NCI-H226 (cell line): ENCODE data around the gene IL6ST.
A peak's percentile ranks its signal among the peaks of the same experiment; 100 is the strongest.
"Not testable (repeated sequence)": the region's sequence is repeated elsewhere in the genome, so short reads cannot be mapped to it uniquely, and the experiment has no call there.

Source experiments
- DNase-seq: peaks from one replicate; pipeline ENCODE4 v3.0.0-alpha.2; 2015

Gene IL6ST

DNA sequence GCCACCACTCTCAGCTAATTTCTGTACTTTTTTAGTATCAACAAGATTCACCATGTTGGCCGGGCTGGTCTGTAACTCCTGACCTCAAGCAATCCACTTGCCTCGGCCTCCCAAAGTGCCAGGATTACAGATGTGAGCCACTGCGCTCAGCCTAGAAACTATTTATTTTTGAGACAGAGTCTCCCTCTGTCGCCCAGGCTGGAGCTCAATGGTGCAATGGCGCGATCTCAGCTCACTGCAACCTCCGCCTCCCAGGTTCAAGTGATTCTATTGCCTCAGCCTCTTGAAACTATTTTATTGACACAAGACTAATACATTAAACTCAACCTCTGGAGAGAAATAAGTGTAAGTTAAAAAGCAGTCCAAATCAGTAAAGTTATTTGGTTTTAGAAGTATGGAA lies 34.0 kb downstream of the IL6ST start:
- DNase-seq: no peak

DNA sequence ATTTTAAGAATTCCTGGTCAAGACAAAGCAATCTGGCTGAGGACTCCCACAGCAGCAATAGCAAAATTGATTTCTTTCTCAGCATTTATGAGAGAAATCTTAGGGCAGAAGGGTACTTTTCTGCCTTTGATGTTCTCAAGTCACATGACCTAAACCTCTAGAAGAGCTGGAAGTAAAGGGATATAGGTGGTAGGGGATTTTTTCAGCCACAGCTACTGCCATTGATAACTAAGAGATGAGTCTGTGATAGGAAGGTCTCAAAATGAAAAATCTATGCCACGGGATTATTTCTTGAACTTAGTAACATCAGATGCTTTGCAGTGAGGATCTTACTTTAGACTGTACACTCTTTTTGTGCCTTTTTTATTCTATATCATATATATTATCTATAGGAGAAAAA lies 35.6 kb downstream of the IL6ST start:
- DNase-seq: no peak

DNA sequence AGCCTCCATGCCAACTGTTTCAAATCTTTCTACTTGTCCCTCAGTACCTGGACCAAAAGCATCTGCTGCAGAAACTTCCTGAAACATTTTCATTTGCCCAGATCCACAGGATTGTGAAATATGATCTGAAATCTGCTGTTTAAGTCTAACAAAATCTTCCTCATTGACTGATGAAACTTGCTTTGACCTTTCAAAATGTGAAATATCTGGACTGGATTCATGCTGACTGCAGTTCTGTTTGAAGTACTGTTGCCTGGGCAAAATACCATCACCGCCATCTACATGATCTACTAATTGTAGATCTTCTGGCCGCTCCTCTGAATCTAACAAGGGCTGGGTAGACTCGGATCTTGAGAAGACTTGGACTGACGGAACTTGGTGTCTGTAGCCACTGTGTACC lies 53.6 kb downstream of the IL6ST start:
- not testable (repeated sequence) for DNase-seq

DNA sequence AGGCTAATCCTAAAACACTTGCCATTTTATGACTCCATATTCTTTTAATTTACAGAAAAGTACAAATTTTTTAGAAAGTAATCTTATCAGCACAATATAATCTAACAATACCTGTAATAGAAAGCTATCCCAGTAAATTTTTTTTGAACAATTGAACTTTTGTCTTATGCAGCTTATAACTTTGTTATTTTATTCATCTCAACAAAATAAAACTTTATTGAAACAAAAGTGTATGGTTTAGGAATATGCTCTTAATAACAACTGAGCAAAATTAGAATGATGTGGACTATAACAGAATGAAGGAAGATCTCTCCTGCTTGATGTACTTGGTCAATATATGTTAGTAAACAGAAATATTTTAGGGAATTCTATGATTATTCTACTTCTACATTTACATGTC lies 57.2 kb downstream of the IL6ST start:
- DNase-seq: not testable (repeated sequence)

DNA sequence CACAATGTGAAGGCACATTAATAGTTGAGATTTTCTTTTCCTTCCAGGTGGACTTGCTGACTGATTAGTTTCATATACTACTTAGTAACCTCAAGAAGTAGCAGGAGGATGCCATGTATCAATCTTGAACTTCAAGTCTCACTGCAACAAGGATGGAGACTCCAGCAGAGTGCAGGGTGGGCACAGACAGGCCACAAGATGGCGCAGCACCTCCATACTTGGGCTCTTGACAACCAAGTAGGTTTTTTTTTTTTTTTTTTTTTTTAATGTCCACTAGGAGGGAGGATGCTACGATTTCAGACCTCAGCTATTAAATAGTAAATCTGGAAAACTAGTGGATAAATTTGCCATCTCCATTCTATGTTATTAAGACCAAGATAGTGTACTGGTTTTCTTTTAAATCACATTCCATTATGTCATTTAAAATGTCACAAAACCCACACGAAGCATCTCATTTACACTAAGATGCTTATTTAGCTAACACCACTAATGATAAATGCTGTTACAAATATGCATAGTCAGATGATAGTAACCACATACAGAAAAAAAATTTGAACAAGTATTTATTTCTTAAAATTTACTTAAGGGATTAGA lies 58.6 kb downstream of the IL6ST start:
- peak; percentile 34 for DNase-seq

DNA sequence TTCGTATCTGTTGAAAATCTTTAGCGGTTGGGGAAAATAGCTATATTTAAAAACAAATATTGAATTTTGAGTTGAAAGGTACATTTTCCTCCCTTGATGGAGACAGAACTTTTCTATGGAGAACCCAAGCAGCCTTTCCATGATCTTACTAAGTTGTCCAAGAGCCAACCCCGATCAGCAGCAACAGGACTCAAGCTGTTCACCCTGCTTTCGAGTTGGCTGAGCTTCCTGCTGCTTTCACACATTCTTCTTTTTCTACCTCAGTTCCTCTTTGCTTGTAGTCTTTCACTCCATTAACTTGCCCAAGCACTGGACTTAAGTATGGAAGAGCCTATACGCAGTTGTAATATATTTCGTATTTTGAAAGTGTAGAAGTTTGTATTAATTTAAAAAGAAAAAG lies 59.4 kb downstream of the IL6ST start:
- DNase-seq: no peak

DNA sequence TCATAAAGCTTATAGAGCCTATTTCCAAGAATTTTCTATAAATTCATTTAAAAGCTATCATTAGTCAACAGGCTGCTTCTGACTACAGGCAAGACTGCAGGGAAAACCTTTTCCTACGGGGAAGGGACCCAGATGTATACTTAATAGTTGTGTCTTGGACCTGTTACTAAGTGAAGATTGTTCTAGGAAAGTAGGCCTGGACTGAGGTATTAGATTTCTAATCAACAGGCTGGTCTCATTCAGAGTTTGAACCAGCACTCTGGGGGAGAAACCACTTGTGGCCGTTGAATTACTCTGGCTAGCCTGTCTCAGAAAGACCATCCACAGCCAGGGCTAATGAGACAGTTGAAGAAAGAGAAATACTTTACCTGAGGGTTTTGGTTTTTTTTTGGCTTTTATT lies 60.0 kb downstream of the IL6ST start:
- DNase-seq: no peak

DNA sequence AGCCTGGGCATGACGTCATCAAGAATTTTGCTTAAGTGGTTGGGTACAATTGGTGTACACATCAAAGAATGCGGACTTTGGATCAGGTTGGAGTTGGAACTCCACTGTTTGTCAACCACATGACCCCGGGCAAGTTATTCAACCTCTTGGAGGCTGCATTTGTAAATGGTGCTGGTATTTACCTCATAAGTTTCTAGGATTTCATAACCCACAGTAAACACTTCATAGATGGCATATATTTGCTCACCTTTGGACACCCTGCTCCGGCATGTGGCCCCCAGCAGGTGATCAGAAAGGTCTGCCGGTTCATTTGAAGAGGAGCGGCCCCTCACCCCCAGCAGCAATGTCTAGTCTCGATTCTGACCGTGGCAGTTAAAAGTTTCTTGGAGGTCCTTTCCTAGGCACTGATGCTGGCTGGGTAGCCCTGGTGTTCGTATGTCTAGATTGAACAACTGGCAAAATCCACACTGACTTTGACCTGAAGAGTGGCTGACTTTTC lies 60.6 kb downstream of the IL6ST start:
- no peak for DNase-seq

DNA sequence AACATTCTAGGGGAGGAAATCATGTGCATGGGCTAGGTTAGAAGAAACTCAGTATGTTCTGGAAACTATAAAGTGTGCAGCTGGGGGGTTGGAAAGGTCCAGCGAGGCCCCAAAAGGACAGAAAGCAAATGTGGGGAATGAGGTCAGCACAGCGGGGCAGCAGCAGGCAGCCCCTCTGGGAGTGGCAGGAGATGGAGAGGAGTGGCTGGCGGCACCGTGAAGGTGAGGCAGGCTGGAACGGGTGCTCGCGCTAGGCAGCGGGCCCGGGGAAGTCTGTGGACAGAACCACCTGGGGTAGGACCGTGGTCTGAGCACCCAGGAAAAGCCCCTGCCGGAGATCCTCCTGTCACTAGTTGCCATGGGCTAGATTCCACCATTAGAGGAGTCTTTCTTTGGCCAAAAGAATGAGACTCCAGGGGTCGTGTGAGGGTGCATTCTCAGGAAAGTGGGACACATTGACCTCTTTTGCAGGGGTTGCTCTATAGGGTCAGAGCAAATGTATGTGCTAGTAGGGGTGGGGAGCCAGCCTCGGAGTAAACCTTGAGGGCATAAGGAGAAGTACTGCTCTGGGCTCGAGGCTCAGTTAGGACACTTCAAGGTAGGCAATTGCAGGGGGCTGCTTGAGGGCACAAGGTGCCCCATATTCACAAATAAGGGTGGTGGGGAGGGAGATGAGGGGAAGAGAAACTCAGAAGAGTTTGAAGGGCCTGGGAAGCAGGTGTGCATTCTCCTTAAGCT lies 61.2 kb downstream of the IL6ST start:
- DNase-seq: no peak

DNA sequence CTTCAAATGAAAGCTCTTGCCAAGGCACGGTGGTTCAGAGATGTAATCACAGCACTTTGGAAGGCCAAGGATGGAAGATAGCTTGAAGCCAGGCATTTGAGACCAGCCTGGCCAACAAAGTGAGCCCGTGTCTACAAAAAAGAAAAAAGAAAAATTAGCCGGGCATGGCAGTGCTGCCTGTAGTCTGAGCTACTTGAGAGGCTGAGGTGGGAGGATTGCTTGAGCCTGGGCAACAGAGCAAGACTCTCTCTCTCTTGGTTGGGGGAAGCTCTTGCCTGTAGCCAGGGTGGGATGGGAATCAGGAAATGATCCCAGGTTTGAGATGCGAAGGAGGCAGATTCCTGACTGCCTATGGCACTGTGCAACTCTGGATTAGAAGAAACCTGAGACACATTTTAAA lies 62.1 kb downstream of the IL6ST start:
- DNase-seq: no peak

DNA sequence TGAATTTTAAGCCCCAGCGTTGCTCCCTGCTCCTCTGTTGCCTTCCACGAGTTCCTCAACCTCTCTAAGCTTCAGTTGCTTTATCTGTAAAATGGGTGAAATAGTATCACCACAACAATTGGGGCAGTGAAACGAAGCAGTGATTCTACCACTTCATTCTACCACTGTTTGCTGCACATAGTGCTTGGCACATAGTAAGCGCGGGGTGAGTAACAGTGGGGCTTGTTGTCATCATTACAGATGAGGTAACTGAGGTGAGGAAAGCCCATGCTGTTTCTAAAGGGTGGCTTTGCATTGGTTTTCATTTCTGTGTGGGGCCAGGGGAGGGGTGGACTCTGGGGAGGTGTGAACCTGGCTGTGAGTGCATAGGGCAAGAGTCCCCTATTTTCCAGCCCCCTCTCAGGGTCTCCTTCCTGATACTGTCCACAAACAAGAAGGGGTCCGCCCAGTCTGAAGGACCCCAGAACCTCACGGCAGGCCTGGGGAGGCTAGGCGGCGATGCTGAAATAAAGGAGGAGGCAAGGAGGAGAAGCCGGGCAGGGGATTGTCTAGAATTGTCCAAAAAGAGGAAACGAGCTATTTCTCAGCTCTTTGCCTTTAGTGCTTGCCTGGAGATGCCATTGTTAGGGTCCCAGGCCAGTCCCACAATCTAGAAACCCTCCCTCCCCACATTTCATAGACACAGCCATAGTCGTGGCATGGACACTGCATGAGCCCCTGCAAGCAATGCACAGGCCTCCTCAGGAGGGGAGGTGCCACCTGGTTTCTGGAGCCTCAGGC lies 65.6 kb downstream of the IL6ST start:
- no peak for DNase-seq

DNA sequence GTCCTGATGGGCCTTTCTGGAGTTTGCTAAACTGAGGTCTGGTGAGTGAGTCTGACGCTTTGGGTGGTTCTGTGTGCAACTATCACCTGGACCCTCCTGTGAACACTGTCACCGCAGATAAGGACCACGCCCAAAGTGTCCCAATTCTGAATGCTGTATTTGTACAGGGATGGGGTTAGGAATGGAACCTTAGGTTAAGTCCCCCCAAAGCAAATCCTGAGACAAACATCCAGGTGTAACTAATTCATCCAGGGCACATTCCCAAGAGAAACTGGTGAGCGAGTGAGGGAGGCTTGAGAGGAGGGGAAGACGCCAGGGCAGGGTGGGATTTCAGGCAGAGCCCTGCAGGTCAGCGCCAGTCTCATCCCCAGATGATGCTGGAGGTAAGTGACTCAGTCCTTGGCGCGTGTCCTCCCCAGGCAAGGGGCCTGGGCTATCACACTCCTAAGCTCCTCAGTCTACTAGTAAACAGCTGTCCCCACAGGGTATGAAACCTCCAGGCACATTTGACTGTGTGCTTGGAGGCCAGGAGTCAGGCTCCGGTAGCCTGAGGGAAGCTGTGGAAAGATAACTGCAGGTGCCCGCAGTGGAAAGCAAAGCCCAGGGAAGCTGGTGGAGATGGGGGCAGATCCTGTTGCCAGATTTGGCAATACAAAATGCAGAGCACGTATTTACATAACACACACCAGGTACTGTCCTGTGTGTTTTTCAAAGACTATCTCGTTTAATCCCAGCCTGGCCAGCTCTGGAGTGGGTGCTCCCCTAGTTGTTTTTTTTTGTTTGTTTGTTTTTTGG lies 66.7 kb downstream of the IL6ST start:
- no peak for DNase-seq

DNA sequence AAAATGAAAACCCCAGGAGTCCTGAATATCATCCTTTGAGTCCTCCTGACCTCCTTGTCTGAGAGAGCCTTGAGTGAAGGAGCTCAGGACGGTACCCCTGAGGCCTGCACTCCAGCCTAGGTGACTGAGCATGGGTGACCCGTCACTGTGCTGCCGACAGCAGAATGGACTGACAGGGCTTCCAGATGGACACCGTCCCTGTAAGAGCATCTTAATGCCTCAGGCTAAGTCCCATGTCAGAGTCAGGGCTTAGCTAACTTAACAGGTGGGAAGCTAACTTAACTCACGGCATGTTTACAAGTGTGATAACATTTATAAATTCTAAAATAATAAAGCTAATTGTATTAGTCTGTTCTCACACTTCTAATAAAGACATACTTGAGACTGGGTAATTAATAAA lies 68.3 kb downstream of the IL6ST start:
- no peak for DNase-seq

DNA sequence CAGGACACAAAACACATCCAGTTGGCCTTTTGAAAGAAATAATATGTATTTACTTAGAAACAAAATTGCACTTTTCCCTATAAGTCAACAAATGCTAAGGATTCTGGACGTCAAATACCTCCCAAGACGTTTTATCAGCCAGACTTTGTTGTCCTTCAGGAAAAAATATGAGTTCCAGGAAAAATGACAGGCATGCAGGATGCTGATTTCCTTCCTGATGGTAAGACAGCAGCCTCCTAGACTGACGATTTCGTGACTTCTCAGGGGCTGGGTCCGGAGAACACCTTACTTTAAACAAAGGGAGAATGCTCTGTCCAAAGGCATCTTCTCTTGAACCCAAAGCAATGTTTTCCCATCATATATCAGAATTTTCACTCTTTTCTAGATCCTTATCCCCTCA lies 69.1 kb downstream of the IL6ST start:
- no peak for DNase-seq

DNA sequence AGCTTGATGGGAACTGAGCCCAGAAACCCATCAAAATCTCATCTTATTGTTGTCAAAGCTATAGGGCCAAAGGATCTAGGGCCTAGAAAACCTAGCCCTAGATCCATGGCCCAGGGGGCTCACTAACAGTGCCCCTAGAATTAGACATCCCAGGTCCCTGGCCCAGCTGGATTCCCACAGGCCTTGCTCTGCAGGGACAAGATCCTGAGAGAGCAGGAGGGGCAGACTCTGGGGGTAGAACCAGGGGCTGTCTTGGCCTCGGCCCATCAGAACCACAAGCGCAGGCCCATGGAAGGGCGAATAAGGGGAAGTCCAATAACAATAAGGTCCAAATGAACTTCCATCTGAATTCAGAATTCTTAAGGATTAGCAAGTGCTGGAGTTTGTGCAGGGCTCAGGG lies 69.6 kb downstream of the IL6ST start:
- DNase-seq: no peak

DNA sequence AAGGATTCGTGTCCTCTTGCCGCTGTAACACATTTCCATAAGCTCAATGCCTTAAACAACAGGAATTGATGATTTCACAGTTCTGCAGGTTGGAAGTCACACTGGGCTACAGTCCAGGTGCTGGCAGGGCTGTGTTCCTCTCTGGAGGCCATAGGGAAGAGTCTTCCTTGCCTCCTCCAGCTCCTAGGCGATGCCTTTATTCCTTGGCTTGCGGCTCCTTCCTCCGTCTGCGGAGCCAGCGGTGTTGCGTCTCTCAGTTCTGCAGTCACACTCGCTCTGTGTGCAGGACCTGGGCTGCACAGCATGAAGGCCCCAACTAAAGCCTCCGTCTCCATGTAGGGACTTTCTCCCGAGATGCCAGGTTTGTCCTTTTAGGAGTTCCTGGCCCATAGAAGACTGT lies 70.0 kb downstream of the IL6ST start:
- DNase-seq: no peak

DNA sequence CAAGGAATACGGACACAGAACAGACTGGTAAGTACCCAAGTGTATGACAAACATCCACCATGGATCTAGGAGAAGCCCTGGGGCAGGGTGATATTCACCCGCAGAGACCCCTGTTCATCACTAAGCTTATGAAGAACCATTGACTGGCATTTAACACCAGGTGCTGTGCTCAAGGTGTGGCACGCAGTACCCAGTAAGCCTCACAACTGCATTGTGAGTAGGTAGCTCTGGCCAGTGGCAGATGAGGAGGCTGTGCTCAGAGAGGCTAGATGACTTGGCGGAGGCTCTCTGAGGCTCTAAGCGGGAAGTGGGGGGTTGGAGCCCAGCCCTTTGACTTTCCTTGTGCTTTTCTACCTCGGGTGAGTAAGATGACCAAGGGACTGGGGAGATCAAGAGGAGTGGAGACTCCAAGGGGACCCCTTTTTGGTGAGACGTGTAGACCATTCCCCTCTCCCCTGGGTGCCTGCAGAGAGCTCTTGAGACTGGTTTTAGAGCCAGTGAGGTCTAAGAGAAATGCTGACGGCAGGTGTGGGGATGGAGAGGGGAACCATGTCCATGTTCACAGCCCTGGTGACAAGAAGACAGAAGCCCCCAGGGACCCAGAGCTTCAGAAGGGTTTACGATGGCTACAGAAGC lies 70.8 kb downstream of the IL6ST start:
- no peak for DNase-seq

DNA sequence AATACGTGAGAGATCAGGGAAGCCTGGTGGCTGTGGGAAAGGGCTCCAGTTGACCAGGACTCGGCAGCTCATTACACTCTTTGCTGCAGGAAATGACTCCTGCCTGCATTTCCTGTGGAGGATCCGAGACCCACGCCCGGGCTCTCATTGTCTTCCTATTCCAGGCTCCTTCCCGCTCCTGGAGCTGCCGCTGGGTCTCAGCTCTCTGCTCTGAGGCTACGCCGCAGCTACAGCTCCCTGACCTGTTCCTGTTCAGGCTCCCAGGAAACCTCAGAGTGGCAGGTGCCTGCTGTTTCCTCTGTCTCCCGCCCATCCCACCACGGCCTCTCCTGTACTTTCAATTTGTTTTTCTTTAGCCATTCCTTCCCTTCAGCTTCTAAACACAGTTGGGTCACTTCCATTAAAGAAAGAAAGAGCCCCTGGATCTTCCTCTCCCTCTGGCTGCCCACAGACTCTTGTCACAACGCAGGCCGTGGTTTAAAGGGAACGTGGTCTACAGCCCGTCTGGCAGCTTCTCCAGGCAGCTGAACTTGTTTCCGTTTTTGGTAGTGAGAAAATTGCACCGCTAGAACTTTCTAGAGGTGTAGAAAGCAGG lies 71.5 kb downstream of the IL6ST start:
- DNase-seq: no peak

DNA sequence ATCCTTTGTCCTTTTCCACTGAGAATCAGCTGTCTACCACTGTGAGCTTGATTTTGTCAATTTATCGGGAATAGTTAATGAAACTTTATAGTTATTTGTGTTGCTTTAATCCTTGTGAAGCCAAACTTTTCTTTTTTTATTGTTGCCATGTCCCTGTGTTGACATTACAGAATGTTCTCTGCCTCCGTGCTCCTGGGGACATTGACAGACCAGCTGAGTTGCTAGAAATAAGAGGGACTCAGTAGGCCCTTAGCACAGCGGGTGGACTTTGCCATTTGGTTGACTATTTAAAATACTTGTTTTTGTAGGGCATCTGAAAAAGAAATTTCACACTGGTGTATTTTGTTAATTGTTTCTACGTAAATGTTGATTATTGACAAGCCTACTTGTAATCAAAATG lies 73.1 kb downstream of the IL6ST start:
- no peak for DNase-seq

DNA sequence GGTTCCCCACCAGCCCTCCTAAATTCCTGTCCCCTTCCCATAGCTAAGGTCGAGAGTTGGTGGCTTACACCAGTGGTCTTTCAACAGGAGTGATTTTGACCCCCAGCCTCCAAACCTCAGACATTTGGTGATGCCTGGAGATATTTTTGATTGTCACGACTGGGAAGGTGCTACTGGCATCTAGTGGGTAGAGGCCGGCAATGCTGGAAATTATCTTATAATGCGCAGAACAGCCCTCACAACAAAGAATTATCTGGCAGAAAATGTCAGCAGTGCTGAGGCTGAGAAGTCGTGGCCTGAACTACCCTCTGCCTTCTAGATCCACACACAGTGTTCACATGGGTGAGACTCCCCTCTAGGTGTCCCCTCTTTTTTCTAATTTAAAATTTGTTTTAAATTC lies 74.0 kb downstream of the IL6ST start:
- no peak for DNase-seq

DNA sequence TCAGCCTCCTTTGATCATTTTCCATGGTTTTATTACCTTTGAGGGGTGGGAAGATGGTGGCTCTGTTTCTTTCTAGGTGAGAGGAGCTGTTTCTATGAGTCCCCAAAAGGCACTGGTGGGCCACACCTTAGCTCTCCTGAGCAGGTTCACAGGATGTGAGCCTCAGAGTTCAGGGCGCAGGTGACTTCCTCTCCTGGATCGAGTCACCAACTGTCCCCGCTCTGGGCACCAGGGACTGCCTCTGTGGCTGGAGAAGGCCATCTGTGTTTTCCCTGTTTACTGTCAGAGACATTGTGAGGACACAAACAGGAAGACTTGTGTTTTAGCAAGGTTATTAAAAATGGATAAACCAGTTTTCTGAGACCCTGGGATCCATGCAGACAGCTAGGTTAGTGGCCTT lies 75.1 kb downstream of the IL6ST start:
- DNase-seq: no peak
